ENCODE data around the gene ALLC.
"Not testable (repeated sequence)": the region's sequence is repeated elsewhere in the genome, so short reads cannot be mapped to it uniquely, and the experiment has no call there.

The ALLC gene

DNA sequence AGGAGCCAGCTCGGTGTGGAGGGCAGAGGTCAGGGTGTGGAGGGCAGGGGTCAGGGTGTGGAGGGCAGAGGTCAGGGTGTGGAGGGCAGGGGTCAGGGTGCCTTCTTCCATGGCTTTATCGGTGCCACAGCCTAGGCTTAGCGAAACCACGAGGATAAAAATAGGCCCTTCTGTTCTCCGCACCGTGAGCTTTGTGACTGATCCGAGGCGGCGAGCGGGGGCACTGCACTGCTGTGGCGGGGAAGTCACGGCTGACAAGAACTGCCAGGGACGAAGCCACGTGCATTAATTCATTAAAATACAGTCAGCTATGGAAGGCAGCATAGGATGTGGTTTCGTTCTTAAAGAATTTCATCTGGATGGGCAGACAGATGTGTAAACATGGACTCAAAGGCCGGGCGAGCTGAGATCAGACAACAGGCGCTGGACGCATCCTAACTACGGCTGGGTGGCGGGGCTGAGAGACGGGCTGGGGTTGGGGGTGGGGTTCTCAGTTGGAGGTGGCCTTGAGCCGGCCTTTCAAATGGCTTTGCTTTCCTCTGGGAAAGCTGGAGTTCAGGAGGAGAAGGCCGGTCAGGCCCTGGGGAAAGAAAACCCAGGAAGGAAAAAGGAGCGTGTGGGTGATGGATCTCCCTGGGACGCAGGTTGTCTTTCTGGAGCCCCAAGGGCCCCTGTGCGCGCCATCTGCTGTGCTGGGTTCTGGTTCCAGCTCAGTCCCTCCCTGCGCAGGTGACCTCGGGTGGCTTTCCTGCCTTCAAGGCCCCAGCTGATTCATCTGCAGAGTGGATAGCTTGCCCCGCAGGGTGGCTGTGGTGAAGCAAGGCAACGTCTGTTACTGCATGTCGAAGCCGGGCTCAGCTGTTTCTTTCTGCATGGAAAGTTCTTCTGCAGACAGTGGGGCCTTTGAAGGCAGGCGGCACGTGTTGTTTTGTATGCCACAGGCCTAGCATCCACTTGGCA, 958 bp upstream of the ALLC start:
- no peak for DNase-seq

GRCh38 chr2:3659447-3660432, 1.7 kb downstream of the ALLC start:
- no peak for DNase-seq

DNA sequence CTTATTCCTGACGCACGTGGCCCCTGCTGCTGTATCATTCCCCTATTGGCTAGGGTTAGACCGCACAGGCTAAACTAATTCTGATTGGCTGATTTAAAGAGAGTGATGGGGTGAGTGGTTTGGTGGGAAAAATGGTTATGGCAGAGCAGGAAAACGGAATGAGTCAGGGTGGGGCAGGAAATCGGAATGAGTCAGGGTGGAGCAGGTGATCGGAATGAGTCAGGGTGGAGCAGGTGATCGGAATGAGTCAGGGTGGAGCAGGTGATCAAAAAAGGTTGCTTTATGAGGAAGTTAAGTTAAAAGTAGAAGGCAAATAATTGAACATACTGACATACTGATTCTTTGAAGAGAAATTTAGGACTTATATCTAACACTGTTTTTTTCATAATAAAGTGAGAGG, 2.6 kb downstream of the ALLC start:
- not testable (repeated sequence) for DNase-seq

- no peak for DNase-seq
These were observed 3.2 kb downstream of the ALLC start for GRCh38 chr2:3661149-3661660.

GRCh38 chr2:3662239-3662638, 4.2 kb downstream of the ALLC start:
- DNase-seq, result no peak

GRCh38 chr2:3664118-3664517, 6.1 kb downstream of the ALLC start:
- no peak for DNase-seq

- DNase-seq, result no peak
These were observed 6.9 kb downstream of the ALLC start for GRCh38 chr2:3664925-3665324.

GRCh38 chr2:3665886-3666612, 8.0 kb downstream of the ALLC start:
- DNase-seq, result no peak

DNA sequence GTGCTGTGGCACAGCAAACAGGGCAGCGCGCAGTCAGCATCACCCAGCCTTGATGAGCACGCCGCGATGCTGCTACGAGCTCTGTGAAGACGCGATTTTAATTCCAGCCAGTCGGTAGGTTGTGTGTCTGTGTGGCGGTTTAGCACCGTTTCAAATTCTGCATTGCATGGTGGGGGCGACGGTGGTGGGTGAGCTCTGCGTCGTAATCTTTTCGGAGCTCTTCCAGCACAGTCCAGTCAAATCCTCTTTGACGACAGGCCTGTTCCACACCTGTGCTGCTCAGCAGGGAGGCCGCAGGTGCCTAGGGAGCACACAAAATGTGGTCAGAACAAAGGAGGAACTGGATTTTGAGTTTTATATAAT, 8.6 kb downstream of the ALLC start:
- DNase-seq, result no peak

DNA sequence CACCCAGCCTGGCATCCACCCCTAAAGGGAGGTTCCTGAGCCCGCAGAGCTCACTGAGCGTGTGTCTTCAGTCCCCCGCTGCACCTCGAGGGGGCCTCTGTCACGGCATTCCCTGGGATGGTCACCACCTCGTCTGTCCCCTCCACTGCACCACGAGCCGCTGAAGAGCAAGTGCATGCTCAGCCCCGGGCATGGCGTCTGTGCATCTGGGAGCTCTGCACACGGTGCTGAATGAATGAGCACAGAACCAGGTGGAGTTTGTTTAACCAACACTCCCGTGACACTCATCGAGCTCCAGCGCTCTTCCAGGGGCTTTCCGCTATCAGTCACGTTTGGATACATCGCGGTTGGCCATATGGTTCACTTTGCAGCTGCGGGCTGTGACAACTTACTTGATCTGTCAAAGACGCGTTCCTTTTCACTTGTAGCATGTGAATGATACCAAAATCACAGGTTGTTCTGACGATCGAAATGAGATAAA, 9.2 kb downstream of the ALLC start:
- DNase-seq, result no peak

DNA sequence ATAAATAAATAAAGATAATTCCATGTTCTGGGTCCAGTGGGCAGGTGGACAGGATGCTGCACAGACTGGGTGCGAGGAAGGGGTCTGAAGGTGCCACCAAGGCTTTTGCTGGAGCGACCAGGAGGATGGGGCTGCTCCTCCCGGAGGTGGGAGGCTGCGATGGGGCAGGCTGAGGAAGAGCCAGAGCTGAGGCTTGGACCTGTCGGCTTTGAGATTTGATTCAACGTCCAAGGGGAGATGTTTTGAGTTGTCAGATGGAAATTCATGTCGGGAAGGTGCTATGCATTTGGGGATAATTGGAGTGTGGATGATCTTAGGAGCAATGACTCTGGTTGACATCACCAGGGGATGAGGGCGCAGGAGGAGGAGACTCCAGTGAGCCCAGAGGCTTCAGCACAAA, 11.7 kb downstream of the ALLC start:
- DNase-seq, result no peak

DNA sequence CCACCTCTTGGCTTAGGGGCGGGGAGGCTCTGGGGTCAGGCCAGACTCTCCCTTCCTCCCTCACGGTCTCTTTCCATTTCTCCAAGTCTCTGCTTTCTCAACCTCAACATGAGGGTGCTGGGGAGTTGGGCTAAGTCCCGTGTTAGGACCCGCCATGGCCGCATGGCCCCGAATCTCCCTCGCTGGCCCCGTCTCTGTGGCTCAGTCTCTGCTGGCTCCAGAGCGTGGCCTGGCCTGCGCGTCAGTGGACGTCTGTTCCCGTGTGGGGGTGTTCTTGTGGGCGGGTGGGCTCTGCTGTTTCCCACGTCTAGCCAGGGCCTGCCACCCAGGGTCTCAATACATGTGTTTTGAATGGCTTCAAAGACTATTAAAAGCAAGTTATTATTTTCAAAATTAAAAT, 12.4 kb downstream of the ALLC start:
- no peak for DNase-seq

- no peak for DNase-seq
These were observed 12.9 kb downstream of the ALLC start for GRCh38 chr2:3670941-3671340.

- no peak for DNase-seq
These were observed 15.1 kb downstream of the ALLC start for GRCh38 chr2:3672861-3673678.

- no peak for DNase-seq
These were observed 16.3 kb downstream of the ALLC start for GRCh38 chr2:3674066-3674845.

- no peak for DNase-seq
These were observed 17.7 kb downstream of the ALLC start for GRCh38 chr2:3675687-3676086.

GRCh38 chr2:3677436-3677835, 19.4 kb downstream of the ALLC start:
- DNase-seq, result no peak

DNA sequence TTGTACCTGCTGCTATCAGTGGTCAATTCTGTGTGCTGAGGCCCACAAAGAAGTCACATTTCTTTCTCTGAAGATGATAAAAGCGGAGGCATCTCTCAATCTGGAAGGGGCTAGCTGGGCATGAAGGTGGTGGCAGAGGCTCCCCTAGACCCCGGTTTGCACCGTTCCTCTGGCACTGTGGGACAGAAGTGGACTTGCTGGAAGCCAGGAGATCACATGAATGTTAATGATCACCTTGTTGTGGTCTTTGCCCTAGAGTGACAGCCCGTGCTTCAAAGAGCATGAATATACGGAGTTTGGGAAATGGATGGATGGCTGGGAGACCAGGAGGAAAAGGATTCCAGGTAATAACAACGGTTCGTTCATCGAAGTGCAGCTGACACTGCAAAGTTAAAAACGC, 20.2 kb downstream of the ALLC start:
- no peak for DNase-seq

DNA sequence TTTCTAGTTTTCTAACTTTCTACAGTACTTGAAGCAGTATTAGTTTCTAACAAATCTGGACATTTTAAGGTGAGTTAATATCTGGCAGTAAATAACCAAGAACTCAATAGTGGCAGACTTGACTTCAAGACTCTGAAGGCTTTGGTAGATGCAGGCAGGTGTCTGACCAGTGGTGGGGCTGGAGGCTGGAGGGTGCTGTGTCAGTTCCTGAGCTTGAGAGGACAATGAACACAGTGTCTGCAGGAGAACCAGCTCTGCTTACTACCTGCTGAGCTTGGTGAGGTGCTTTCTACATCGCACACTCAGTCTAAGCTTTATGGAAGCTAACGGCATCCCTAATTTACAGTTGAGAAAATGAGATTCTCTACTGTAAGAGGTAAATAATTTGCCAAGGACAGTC, 21.2 kb downstream of the ALLC start:
- no peak for DNase-seq

GRCh38 chr2:3679616-3680393, 21.8 kb downstream of the ALLC start:
- DNase-seq, result no peak

Measured in CD4-positive, alpha-beta T cell treated with Interleukin-10 for 1 hour (primary cell).